Endothelial cell of umbilical vein (primary cell): Measurements from ENCODE around the gene RAP1GAP. TPM values are rescaled to one million over a fixed set of nuclear protein-coding genes. Genes with fewer than 3 reads are reported as not detected.

ENCODE experiments used
- BruUV-seq: library from RNA; stranded (reverse); fragments of 400-500 nt; replicated peaks from 2 replicates; lab custom pipeline; 2021; lab: Mats Ljungman, UMichigan
- CTCF ChIA-PET: fragments of 300-600, 350-600 bp; sonication (Branson Sonifier 250); formaldehyde crosslinking; loops from one replicate; lab custom pipeline; 2021; ENCODE audit warnings: antibody characterized with exemption, inconsistent platforms; lab: Charles Lee
- POLR2A ChIA-PET: fragments of 300-600, 350-600 bp; sonication (Branson Sonifier 250); formaldehyde crosslinking; loops from one replicate; lab custom pipeline; 2021; ENCODE audit warnings: antibody characterized with exemption, inconsistent platforms; lab: Charles Lee
- DNase-seq: peaks from one replicate; pipeline ENCODE4 v3.0.0-alpha.2; 2011; ENCODE audit warnings: low read depth, low spot score
- FAIRE-seq: peaks from 2 replicates; lab custom pipeline; 2011; peaks lifted over from hg19 to GRCh38; lab: Jason Lieb, UNC
- H2AFZ ChIP-seq: 2 replicates; pipeline ENCODE4 v1.6.0; 2012; ENCODE audit warnings: low read depth, low read length, control low read depth, inconsistent platforms
- H3K27ac ChIP-seq: 2 replicates; pipeline ENCODE4 v1.5.1; 2011; ENCODE audit warnings: low read depth, mild to moderate bottlenecking, control low read depth, low read length, moderate library complexity; ENCODE audit not compliant: insufficient read depth
- H3K27me3 ChIP-seq, 2 experiments: 2 replicates each; pipeline versions ENCODE4 v1.6.0 to v1.6.1; 2011; ENCODE audit warnings: low read length in 2 of 2, mixed read lengths in 1 of 2; ENCODE audit not compliant: control insufficient read depth in 2 of 2, insufficient read depth in 2 of 2
- H3K36me3 ChIP-seq, 2 experiments: 2 replicates in 1 of 2; 3 replicates in 1 of 2; pipeline ENCODE4 v1.5.1; 2011; ENCODE audit warnings: low read length in 2 of 2, mild to moderate bottlenecking in 1 of 2, moderate library complexity in 1 of 2; ENCODE audit not compliant: control insufficient read depth in 2 of 2, insufficient read depth in 2 of 2; ENCODE audit errors: extremely low read depth in 1 of 2
- H3K4me1 ChIP-seq: 3 replicates; pipeline ENCODE4 v1.5.1; 2011; ENCODE audit warnings: mild to moderate bottlenecking, low read length; ENCODE audit not compliant: control insufficient read depth, insufficient read depth; ENCODE audit errors: extremely low read depth
- H3K4me2 ChIP-seq: 2 replicates; pipeline ENCODE4 v1.6.1; 2011; ENCODE audit warnings: low read length, control low read depth, mixed read lengths; ENCODE audit not compliant: insufficient read depth
- H3K4me3 ChIP-seq, 3 experiments: fragments of 200-600 bp in 1 of 3; sonication (generic), shearing (Covaris generic) in 1 of 3; replicated peaks in 1 of 3; 2 replicates each; pipeline ENCODE4 v1.5.1; 2011 to 2016; ENCODE audit warnings: control low read depth in 3 of 3, low read length in 3 of 3, mild to moderate bottlenecking in 2 of 3, inconsistent platforms in 1 of 3, low read depth in 1 of 3, moderate library complexity in 1 of 3; ENCODE audit not compliant: insufficient read depth in 1 of 3
- H3K79me2 ChIP-seq: 2 replicates; pipeline ENCODE4 v1.6.0; 2012; ENCODE audit warnings: low read length, inconsistent platforms; ENCODE audit not compliant: control insufficient read depth, insufficient read depth
- H3K9ac ChIP-seq: replicated peaks from 2 replicates; pipeline ENCODE3; 2011; ENCODE audit warnings: low read length, control low read depth; ENCODE audit not compliant: insufficient read depth; ENCODE audit errors: extremely low read depth
- H3K9me1 ChIP-seq: replicated peaks from 3 replicates; pipeline ENCODE4 v1.6.0; 2011; ENCODE audit warnings: mild to moderate bottlenecking, low read length; ENCODE audit not compliant: control insufficient read depth, insufficient read depth; ENCODE audit errors: extremely low read depth
- H3K9me3 ChIP-seq: replicated peaks from 2 replicates; pipeline ENCODE4 v1.5.1; 2012; ENCODE audit warnings: low read length, inconsistent platforms; ENCODE audit not compliant: control insufficient read depth, insufficient read depth
- H4K20me1 ChIP-seq: replicated peaks from 2 replicates; pipeline ENCODE3; 2011; ENCODE audit warnings: mild to moderate bottlenecking, low read length; ENCODE audit not compliant: control insufficient read depth, insufficient read depth; ENCODE audit errors: extremely low read depth
- CTCF ChIP-seq, 2 donors: IDR thresholded peaks; 1 replicate in 1 of 2; 2 replicates in 1 of 2; pipeline ENCODE4 v1.5.1; 2011; ENCODE audit warnings: low read length in 2 of 2, mild to moderate bottlenecking in 2 of 2, moderate library complexity in 2 of 2, control low read depth in 1 of 2, inconsistent platforms in 1 of 2, low read depth in 1 of 2; ENCODE audit not compliant: insufficient read depth in 1 of 2; ENCODE audit errors: extremely low read depth in 1 of 2
- EZH2 ChIP-seq: IDR thresholded peaks from 2 replicates; pipeline ENCODE4 v1.6.1; 2012; ENCODE audit warnings: borderline replicate concordance, low read depth, mild to moderate bottlenecking, moderate library complexity, low read length, inconsistent platforms; ENCODE audit not compliant: severe bottlenecking
- FOS ChIP-seq: IDR thresholded peaks from 2 replicates; pipeline ENCODE4 v1.6.1; 2011; ENCODE audit warnings: mild to moderate bottlenecking, low read length, moderate library complexity, borderline replicate concordance; ENCODE audit not compliant: insufficient read depth
- GATA2 ChIP-seq: IDR thresholded peaks from 2 replicates; pipeline ENCODE4 v1.7.0; 2011; ENCODE audit warnings: low read depth, mild to moderate bottlenecking, moderate library complexity, mixed read lengths, low read length; ENCODE audit not compliant: insufficient read length, insufficient read depth
- JUN ChIP-seq: IDR thresholded peaks from 2 replicates; pipeline ENCODE4 v1.6.1; 2011; ENCODE audit warnings: borderline replicate concordance, low read depth; ENCODE audit not compliant: insufficient read length, insufficient read depth
- MAX ChIP-seq: IDR thresholded peaks from 2 replicates; pipeline ENCODE4 v1.6.1; 2011; ENCODE audit not compliant: insufficient read depth, insufficient read length
- MYC ChIP-seq: IDR thresholded peaks from one replicate; pipeline ENCODE4 v1.6.1; 2011; ENCODE audit warnings: mild to moderate bottlenecking, low read depth, low read length
- POLR2A ChIP-seq: IDR thresholded peaks from 2 replicates; pipeline ENCODE4 v1.6.1; 2012; ENCODE audit warnings: low read depth, mild to moderate bottlenecking, control low read depth, low read length
- POLR2AphosphoS5 ChIP-seq: IDR thresholded peaks from 2 replicates; pipeline ENCODE4 v1.6.1; 2012; ENCODE audit warnings: low read depth, mild to moderate bottlenecking, control low read depth, low read length, moderate library complexity; ENCODE audit not compliant: insufficient read depth
- dilution Hi-C: fragments of 300-500 bp; cut with MboI; formaldehyde crosslinking; loops from one replicate; pipeline ENCODE4 v1.15.0; 2019; ENCODE audit warnings: low sequenced_read_pairs; ENCODE audit not compliant: extremely low pct_ligation_motif_present
- intact Hi-C: fragments of 100-400 bp; cut with micrococcal nuclease; formaldehyde crosslinking; loops from one replicate; pipeline ENCODE4 v1.10.0; 2022
- polyA plus RNA-seq, 4 experiments: library from polyadenylated mRNA; depleted of rRNA in 3 of 4; stranded (reverse) in 3 of 4; unstranded in 1 of 4; fragments of >200 nt; gene quantifications; 2 replicates each; pipeline versions ENCODE4 v1.2.1 to v1.2.3, GENCODE V29; 2011 to 2012; ENCODE audit warnings: missing spikeins in 1 of 4
- total RNA-seq: library from RNA; stranded (reverse); gene quantifications from 2 replicates; pipeline ENCODE4 v1.2.3, GENCODE V29; 2021

The RAP1GAP gene
- total and polyA plus RNA-seq, 2 donors (not counting 3 experiments of a cell fraction or from before 2014, with no cell fraction given), result 0.07 to 0.20 TPM

- Histone ChIP-seq H3K9ac (no peak overlapping the region), H3K36me3 (no peaks in the 10 kb centered on the region), H2AFZ (no peak overlapping the region), H3K9me1 (no peaks in the 10 kb centered on the region), H3K4me1 (no peaks in the 10 kb centered on the region), H3K27me3 (peaks cover 0 to 3% of the 10 kb centered on the region in 2 experiments), H3K79me2 (no peaks in the 10 kb centered on the region), H3K9me3 (no peaks in the 10 kb centered on the region), H4K20me1 (no peaks in the 10 kb centered on the region), H3K27ac (no peak overlapping the region), H3K4me3 (no peak overlapping the region), H3K4me2 (no peak overlapping the region)
- TF ChIP-seq GATA2, result no peak
- no peak for TF ChIP-seq POLR2A
- TF ChIP-seq FOS, result no peak
- no peak for TF ChIP-seq CTCF (IDR thresholded peaks at IDR 0.05; ENCODE audit: extremely low read depth in 1 of 2, insufficient read depth in 1 of 2, low read depth in 1 of 2, low read length in 2 of 2)
- TF ChIP-seq MAX, result no peak
- TF ChIP-seq MYC, result no peak
- no peak for TF ChIP-seq POLR2AphosphoS5
- no peak for TF ChIP-seq JUN
- no peak for TF ChIP-seq EZH2
- dilution Hi-C loops (no loop called here), intact Hi-C loops (no loop called here)
- CTCF ChIA-PET, result no interaction called here
- DNase-seq (no peak), FAIRE-seq (no peak)
- POLR2A ChIA-PET, result no interaction called here
- BruUV-seq, result no TSS peak
These were observed 38.4 kb downstream of the RAP1GAP start for GRCh38 chr1:21630571-21631343.
